Measurements from ENCODE around the gene BLTP2.
"Not testable (repeated sequence)": the region's sequence is repeated elsewhere in the genome, so short reads cannot be mapped to it uniquely, and the experiment has no call there.

The BLTP2 gene

GRCh38 chr17:28644787-28645575, at the start of gene BLTP2:
Gene BLTP2 (minus strand): TSS chr17:28645158. CDS start chr17:28645056, 102 bp downstream.
- in situ Hi-C loops (cut with MboI; ENCODE audit: low sequenced_read_pairs), result no loop called here

DNA sequence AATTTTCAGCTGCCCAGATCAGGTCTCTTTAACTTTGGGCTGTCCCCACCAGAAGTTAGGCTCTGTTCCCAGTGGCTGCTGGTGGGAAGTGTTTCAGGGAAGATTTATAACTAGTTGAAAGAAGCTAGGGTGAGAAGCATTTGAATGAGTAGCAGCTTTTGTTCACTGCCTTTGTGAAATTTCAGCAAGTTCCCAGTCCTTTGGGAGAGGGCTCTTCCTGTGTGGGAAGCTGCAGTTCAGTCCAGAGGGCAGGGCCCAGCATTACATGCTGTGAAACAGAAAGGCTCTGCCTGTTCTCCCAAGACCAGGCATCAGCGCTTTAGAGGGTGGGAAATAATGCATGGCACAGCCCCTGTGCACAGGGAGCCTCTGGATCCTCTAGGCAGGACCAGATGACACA, 48.9 kb upstream of the BLTP2 start:
- in situ Hi-C loops (cut with MboI; ENCODE audit: low sequenced_read_pairs), result no loop called here

DNA sequence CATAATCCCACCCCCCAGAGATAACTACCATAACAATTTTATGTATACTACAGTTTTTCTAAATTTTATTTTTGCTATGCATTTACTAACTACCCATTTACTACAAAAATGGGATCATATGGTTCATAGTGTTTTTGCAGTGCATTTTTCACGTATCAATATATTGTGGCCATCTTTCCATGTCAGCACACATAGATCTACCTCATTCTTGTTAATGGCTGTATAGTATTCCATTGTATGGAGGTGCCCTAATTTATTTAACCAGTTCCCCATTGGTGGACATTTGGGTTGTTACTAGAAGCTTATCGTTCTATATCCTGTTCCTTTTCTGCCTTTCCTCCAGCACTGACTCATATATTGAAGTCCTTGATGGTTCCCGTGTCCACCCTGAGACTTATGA, 44.1 kb upstream of the BLTP2 start:
- in situ Hi-C loops (cut with MboI; ENCODE audit: low sequenced_read_pairs), result no loop called here

GRCh38 chr17:28688481-28688880, 43.5 kb upstream of the BLTP2 start:
- in situ Hi-C loops (cut with MboI; ENCODE audit: low sequenced_read_pairs), result no loop called here

DNA sequence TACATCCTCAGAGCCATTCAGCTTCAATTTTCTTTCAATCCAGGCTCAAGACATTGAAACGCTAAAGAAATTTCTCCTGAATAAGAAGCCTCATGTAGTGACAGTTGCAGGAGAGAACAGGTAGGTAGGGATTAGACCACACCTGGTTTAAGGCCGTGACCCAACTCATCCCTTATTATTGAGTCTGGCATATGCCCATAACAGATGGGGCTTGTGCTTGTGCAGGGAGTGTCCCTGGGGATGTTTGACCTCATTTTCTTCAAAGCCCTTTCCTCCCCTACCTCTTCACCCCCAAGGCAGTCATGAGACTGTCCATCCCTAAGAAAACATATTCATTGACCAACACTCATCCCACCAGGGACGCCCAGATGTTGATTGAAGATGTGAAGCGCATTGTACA, 41.3 kb upstream of the BLTP2 start:
- in situ Hi-C loops (cut with MboI; ENCODE audit: low sequenced_read_pairs), result no loop called here

- in situ Hi-C loops (cut with MboI; ENCODE audit: low sequenced_read_pairs), result no loop called here
Observed at GRCh38 chr17:28685366-28685765, 40.4 kb upstream of the BLTP2 start.

DNA sequence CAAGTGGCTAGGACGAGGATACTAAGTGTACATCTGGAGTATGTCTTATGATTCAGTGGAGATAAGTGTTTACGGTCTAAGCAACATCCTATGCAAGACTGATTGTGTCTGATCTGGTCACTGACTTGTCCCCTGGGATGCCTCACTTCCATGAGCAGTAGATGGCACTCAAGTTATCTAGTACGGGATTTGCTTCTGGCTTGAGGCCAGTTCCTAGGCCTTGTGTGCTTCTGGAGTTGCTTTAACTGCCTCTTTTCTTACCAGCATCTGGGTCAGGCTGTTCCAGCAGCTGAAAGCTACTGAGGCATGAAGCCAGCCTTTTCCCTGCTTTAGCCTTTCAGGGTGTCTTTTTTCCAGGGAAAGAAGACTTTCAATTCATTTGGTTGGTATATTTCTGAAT, 40.0 kb upstream of the BLTP2 start:
- in situ Hi-C loops (cut with MboI; ENCODE audit: low sequenced_read_pairs), result no loop called here

DNA sequence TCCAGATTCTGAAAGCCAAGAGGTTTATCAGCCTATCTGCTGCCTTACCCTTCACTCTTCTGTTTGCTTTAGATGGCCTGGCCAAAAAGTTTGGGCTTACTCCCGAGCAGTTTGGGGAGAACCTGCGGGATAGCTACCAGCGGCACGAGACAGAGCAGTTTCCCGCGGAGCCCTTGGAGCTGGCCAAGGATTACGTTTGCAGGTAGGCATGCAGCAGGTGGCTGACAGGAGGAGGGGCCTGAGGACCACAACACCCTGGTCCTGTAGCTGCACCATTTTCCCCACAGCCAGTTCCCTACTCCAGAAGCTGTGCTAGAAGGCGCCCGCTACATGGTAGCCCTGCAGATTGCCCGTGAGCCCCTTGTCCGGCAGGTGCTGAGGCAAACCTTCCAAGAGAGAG, 37.7 kb upstream of the BLTP2 start:
- in situ Hi-C loops (cut with MboI; ENCODE audit: low sequenced_read_pairs), result no loop called here

GRCh38 chr17:28675980-28676379, 31.0 kb upstream of the BLTP2 start:
- in situ Hi-C loops (cut with MboI; ENCODE audit: low sequenced_read_pairs), result no loop called here

DNA sequence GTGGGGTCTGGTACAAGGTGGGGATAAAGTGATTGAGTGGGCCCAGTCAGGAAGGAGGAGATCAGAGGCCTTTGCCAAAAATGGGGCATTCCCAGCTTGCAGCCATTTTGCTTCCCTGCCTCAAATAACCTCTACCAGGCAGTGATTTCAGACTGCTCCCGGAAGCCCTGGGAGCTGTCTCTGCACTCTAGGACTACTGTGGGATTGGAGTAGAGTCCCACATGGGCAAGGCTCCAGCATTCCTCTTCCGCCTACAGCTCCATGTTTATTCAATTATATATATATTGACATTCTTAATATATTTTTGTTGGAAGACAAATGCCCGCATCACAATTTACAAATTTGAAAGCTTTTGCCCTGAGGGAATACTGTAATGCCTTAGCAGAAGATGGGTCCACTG, 30.5 kb upstream of the BLTP2 start:
- in situ Hi-C loops (cut with MboI; ENCODE audit: low sequenced_read_pairs), result no loop called here

GRCh38 chr17:28669918-28670317, 25.0 kb upstream of the BLTP2 start:
- in situ Hi-C loops (cut with MboI; ENCODE audit: low sequenced_read_pairs), result no loop called here

DNA sequence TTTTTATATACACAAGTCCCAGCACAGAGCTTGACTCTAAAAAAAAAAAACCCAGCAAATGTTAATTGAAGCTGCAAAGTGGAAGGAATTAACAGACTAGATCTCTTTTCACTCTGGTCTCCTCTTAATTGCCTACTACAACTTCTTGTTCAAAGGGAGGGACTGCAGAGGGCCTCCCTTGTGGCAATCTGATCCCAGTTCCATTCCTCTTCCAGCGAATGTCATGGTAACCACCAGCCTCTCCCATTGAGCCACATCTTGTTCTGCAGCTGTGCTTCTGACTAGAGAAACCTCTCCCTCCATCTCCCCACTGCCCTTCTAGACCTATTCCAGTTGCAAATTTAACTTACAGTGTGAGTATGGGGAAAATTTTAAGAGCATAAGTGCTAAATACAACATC, 22.9 kb upstream of the BLTP2 start:
- in situ Hi-C loops (cut with MboI; ENCODE audit: low sequenced_read_pairs), result no loop called here

DNA sequence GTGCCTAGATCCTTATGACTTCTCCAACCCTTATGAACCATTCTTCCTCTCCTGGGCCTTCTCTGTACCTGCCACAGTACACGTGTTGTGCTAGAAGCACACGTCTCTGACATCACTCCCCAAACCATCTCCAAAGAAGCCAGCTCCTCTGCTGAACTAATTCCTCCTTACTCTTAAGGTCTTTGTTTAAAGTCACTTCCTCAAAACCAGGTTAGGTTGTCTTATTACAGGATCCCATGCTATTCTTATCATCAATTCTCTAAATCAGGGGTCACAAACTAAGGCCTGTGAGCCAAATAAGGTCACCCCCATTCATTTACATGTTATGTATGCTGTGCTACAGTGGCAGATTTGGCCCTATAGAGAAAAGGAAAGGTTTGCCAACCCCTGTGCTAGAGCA, 21.0 kb upstream of the BLTP2 start:
- in situ Hi-C loops (cut with MboI; ENCODE audit: low sequenced_read_pairs), result no loop called here

- in situ Hi-C loops (cut with MboI; ENCODE audit: low sequenced_read_pairs), result no loop called here
Observed at GRCh38 chr17:28663723-28664122, 18.8 kb upstream of the BLTP2 start.

DNA sequence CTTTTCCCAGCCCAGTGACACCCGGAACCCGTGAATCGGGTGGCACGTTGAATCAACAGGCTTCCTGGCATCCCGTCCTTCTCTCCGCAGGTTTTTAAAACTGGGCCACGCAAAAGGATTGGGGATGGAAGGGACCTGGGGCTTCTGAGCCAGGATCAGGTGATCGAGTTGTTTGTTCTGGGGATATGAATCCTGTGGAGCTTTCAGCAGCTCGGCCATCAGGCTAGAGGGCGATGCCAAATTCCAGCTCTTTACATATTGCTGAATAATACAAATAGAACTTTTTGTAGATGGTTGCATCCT, 17.5 kb upstream of the BLTP2 start:
- in situ Hi-C loops (cut with MboI; ENCODE audit: low sequenced_read_pairs), result no loop called here

GRCh38 chr17:28661635-28662526, 16.9 kb upstream of the BLTP2 start, which contains the start of the genes SDF2 and SUPT6H:
Gene SDF2 (minus strand): TSS chr17:28661906. CDS start chr17:28661876, 30 bp downstream.
Gene SUPT6H (plus strand): TSS chr17:28662205. CDS start chr17:28673402, 11,197 bp downstream.
- in situ Hi-C loops (cut with MboI; ENCODE audit: low sequenced_read_pairs), result no loop called here

DNA sequence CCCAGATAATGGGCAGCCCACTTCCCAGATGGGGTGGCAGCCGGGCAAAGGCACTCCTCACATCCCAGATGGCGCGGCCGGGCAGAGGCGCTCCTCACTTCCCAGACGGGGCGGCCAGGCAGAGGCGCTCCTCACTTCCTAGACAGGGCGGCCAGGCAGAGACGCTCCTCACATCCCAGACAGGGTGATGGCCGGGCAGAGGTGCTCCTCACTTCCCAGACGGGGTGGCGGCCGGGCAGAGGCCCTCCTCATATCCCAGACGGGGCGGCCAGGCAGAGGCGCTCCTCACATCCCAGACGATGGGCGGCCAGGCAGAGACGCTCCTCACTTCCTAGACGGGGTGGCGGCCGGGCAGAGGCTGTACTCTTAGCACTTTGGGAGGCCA, 14.5 kb upstream of the BLTP2 start:
- in situ Hi-C loops (cut with MboI; ENCODE audit: low sequenced_read_pairs), result not testable (repeated sequence)

- in situ Hi-C loops (cut with MboI; ENCODE audit: low sequenced_read_pairs), result not testable (repeated sequence)
Observed at GRCh38 chr17:28658766-28659496, 14.0 kb upstream of the BLTP2 start.

- in situ Hi-C loops (cut with MboI; ENCODE audit: low sequenced_read_pairs), result not testable (repeated sequence)
Observed at GRCh38 chr17:28658342-28658741, 13.4 kb upstream of the BLTP2 start.

- in situ Hi-C loops (cut with MboI; ENCODE audit: low sequenced_read_pairs), result no loop called here
Observed at GRCh38 chr17:28657756-28658155, 12.8 kb upstream of the BLTP2 start.

GRCh38 chr17:28655160-28655559, 10.2 kb upstream of the BLTP2 start:
- in situ Hi-C loops (cut with MboI; ENCODE audit: low sequenced_read_pairs), result no loop called here
